Measurements from ENCODE around the gene TIAM2. TPM values are rescaled to one million over a fixed set of nuclear protein-coding genes. Genes with fewer than 3 reads are reported as not detected.

Gene TIAM2
- total RNA-seq, 4 donors from 2014 or later = 6.5 to 13.4 (median 10.7) TPM

- no peak for TF ChIP-seq CTCF (IDR thresholded peaks at IDR 0.05; ENCODE audit: low read depth)
Measured at GRCh38 chr6:155256122-155256795, 261.1 kb downstream of the TIAM2 start.

GRCh38 chr6:155257796-155258195 lies 262.7 kb downstream of the TIAM2 start:
- no peak for TF ChIP-seq CTCF (IDR thresholded peaks at IDR 0.05; ENCODE audit: low read depth)

- TF ChIP-seq CTCF (IDR thresholded peaks at IDR 0.05; ENCODE audit: low read depth) = no peak
Measured at GRCh38 chr6:155259204-155259603, 264.1 kb downstream of the TIAM2 start.

GRCh38 chr6:155259897-155260296 lies 264.8 kb downstream of the TIAM2 start:
- no peak for TF ChIP-seq CTCF (IDR thresholded peaks at IDR 0.05; ENCODE audit: low read depth)

- no peak for TF ChIP-seq CTCF (IDR thresholded peaks at IDR 0.05; ENCODE audit: low read depth)
Measured at GRCh38 chr6:155260686-155261085, 265.6 kb downstream of the TIAM2 start.

GRCh38 chr6:155261111-155261900 lies 266.2 kb downstream of the TIAM2 start:
- no peak for TF ChIP-seq CTCF (IDR thresholded peaks at IDR 0.05; ENCODE audit: low read depth)

- no peak for TF ChIP-seq CTCF (IDR thresholded peaks at IDR 0.05; ENCODE audit: low read depth)
Measured at GRCh38 chr6:155262655-155263054, 267.5 kb downstream of the TIAM2 start.

Data from subcutaneous adipose tissue (tissue), 4 donors.